Tibial nerve (tissue), 4 donors: ENCODE measurements around the gene PCBP1. TPM values are rescaled to one million over a fixed set of nuclear protein-coding genes. Genes with fewer than 3 reads are reported as not detected.
A peak's percentile ranks its signal among the peaks of the same experiment; 100 is the strongest.
"Not testable (repeated sequence)": the region's sequence is repeated elsewhere in the genome, so short reads cannot be mapped to it uniquely, and the experiment has no call there.

Source experiments
- DNase-seq, 2 donors: peaks; one replicate each; pipeline ENCODE4 v3.0.0-alpha.2; 2019; ENCODE audit warnings: low spot score in 2 of 2
- H3K27ac ChIP-seq, 4 donors: fragments of 200-600 bp; sonication (generic) in 3 of 4; one replicate each; pipeline ENCODE4 v1.5.1; 2017 to 2019; ENCODE audit warnings: mild to moderate bottlenecking in 1 of 4
- H3K27me3 ChIP-seq, 2 donors: fragments of 200-600 bp; sonication (generic) in 1 of 2; one replicate each; pipeline versions ENCODE4 v1.5.1 to v1.6.0; 2017 to 2019
- H3K36me3 ChIP-seq, 3 donors: fragments of 200-600 bp; sonication (generic); one replicate each; pipeline ENCODE4 v1.5.1; 2018 to 2019
- H3K4me1 ChIP-seq, 4 donors: fragments of 200-600 bp; sonication (generic) in 3 of 4; one replicate each; pipeline ENCODE4 v1.5.1; 2017 to 2019
- H3K4me3 ChIP-seq, 4 donors: fragments of 200-600 bp; sonication (generic) in 3 of 4; one replicate each; pipeline ENCODE4 v1.5.1; 2017 to 2019; ENCODE audit warnings: mild to moderate bottlenecking in 1 of 4, moderate library complexity in 1 of 4
- H3K9me3 ChIP-seq, 4 donors: fragments of 200-600 bp; sonication (generic) in 3 of 4; one replicate each; pipeline ENCODE4 v1.5.1; 2017 to 2019
- EP300 ChIP-seq, 2 donors: sonication (generic); formaldehyde crosslinking; IDR thresholded peaks; one replicate each; pipeline ENCODE4 v1.6.1; 2017; ENCODE audit warnings: antibody characterized with exemption in 2 of 2, mild to moderate bottlenecking in 1 of 2
- POLR2A ChIP-seq, 2 donors: fragments of 450-650 bp; IDR thresholded peaks; one replicate each; pipeline ENCODE4 v1.6.1; 2017; ENCODE audit warnings: antibody characterized with exemption in 2 of 2, mild to moderate bottlenecking in 2 of 2, moderate library complexity in 2 of 2
- WGBS, 2 donors: methylation state at CpG; one replicate each; pipeline ENCODE4 v1.1.5; 2018; 5-methylcytosine and 5-hydroxymethylcytosine counted together
- small RNA-seq: library from RNA; depleted of rRNA; stranded (forward); fragments of <200 nt; gene quantifications from one replicate; pipeline ENCODE3, GENCODE V24; 2016
- total RNA-seq, 4 donors: library from RNA; depleted of rRNA; stranded (reverse); fragments of >200 nt; gene quantifications; one replicate each; pipeline ENCODE4 v1.1.0, GENCODE V29; 2016
- TF ChIP-seq, protein P1 (sequence below), 5 experiments: fragments of 200-600 bp in 3 of 5; fragments of 450-650 bp in 2 of 5; sonication (generic) in 3 of 5; IDR thresholded peaks; one replicate each; pipeline ENCODE4 v1.5.1; 2016 to 2019; ENCODE audit warnings: antibody characterized with exemption in 5 of 5, mild to moderate bottlenecking in 3 of 5, moderate library complexity in 2 of 5

The PCBP1 gene
- total RNA-seq, 4 donors from 2014 or later = 157 to 203 (median 188) TPM

DNA sequence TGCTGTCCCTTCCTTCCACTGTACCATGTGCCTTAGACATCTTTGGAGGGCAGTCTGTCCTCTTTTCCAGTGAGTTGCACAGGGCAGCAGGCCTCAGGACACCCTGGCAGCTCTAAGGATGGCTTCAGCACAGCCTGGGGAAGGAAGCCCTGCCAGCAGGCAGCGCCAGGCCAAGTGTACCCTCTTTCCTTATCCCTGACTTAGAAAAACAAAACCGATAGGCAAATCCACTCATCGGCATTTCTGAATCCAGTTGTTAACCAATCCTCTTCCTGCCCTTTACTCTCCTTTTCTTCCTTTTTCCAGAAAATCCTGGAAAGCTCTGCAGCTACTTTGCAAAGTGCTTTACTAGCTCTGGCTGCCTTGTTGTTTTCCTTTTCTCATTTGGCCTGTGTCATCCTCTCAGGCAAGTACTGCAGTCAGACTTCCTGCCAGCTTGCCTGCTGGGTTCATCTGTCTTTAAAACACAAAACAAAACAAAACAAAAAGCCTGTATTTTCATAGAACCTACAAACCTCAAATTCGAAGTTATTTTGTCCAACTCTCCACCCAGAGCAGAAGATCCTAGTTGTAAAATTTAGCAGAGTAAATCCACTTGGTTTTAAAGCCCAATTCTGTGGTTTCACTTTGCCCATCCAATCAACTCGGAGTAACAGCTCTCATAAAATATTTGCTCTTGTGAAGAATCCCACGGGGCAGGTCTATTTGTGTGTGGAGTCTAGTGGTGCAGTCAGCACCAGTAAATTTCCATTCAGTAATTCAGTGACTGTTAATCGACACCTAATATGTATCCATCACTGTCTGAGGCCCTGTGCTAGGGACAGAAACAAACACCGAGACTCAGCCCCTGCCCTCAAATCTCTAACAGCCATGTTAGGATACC lies 45.2 kb downstream of the PCBP1 start:
- no peaks in the 10 kb centered on the region for H3K27me3 ChIP-seq
- 2 to 6% methylated on average over 8 of the region's 8 CpGs for WGBS, 2 donors
- peak overlapping the region; percentile 18 to 45 (median 33) for H3K4me3 ChIP-seq
- H3K9me3 ChIP-seq = no peaks in the 10 kb centered on the region
- TF ChIP-seq EP300 (IDR thresholded peaks at IDR 0.05) (peak in 1 of 2 donors; percentile 80), POLR2A (IDR thresholded peaks at IDR 0.05) (peak in 1 of 2 donors; percentile 37)
- TF ChIP-seq, protein P1, sequence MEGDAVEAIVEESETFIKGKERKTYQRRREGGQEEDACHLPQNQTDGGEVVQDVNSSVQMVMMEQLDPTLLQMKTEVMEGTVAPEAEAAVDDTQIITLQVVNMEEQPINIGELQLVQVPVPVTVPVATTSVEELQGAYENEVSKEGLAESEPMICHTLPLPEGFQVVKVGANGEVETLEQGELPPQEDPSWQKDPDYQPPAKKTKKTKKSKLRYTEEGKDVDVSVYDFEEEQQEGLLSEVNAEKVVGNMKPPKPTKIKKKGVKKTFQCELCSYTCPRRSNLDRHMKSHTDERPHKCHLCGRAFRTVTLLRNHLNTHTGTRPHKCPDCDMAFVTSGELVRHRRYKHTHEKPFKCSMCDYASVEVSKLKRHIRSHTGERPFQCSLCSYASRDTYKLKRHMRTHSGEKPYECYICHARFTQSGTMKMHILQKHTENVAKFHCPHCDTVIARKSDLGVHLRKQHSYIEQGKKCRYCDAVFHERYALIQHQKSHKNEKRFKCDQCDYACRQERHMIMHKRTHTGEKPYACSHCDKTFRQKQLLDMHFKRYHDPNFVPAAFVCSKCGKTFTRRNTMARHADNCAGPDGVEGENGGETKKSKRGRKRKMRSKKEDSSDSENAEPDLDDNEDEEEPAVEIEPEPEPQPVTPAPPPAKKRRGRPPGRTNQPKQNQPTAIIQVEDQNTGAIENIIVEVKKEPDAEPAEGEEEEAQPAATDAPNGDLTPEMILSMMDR (IDR thresholded peaks at IDR 0.05) = no peak
- H3K4me1 ChIP-seq = peaks cover 0 to 66% (median 35%) of the 10 kb centered on the region in 4 donors
- H3K36me3 ChIP-seq = no peaks in the 10 kb centered on the region
- peak in 1 of 2 donors; percentile 74 for DNase-seq
- peak overlapping the region; percentile 80 to 97 (median 85) for H3K27ac ChIP-seq

DNA sequence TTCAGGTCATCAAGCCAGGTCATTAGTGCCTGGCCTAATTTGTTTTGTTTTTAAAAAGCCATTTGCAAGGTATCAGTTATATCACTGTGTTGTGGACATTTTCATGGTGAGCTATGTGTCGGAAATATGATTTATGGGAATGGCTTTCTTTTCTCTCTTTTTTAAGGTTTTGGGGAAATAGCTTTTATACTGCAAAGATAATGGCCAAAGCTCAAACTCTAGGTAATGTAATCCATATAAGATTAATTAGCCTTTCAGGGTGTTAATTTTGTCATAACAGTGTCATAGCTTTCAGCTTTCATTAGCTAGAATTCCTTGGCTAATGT lies 45.8 kb downstream of the PCBP1 start:
- H3K4me3 ChIP-seq = peak overlapping the region in 3 of 4 donors; percentile 29 to 45 (median 37)
- WGBS, 2 donors = 59 to 67% methylated on average over 1 of the region's 1 CpG

DNA sequence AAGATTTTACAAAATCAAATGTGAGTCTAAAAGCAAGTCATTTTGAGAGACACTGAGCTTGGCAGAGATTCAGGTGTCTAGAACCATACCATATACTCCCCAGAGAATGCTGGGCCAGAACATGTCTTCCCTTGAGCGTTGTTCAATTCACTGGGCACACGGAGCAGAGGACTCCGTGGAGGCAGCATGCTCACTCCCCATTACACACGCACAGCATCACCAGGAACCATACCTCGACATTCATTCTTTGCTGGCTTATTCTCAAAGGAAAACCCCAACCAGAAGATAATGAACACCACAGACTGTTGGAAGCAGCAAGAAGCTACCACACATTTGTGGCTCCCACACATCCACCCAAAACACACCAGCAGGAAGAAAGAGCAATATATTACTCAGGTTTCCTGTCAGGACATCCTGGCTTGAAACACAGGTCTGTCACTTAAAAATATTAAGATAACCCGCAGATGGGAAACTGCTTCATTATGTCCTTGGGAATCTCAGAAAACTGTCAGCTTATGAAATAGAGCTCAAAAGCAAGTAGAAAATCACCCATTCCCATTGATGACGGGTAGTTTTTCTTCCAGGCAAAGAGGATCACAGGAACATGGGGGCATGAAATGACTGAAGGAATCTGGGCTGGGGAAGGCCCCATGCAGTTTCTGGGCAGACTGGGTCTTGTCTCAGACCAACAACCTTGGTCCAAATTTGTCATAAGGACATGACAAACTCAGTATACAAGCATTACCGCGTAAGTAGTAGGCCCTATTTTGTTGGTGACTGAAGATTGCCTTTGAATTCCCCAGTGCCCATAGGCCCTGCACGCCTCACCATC lies 46.4 kb downstream of the PCBP1 start:
- no peaks in the 10 kb centered on the region for H3K36me3 ChIP-seq
- DNase-seq = no peak
- H3K9me3 ChIP-seq = no peaks in the 10 kb centered on the region
- H3K27ac ChIP-seq = peak overlapping the region; percentile 80 to 97 (median 85)
- no peak for TF ChIP-seq EP300 (IDR thresholded peaks at IDR 0.05)
- TF ChIP-seq, protein P1 (IDR thresholded peaks at IDR 0.05) = no peak
- TF ChIP-seq POLR2A (IDR thresholded peaks at IDR 0.05) = no peak
- 75 to 85% methylated on average over 10 of the region's 10 CpGs for WGBS, 2 donors
- H3K4me1 ChIP-seq = peaks cover 0 to 58% (median 30%) of the 10 kb centered on the region in 4 donors
- H3K27me3 ChIP-seq = no peaks in the 10 kb centered on the region
- H3K4me3 ChIP-seq = no peak overlapping the region

More for the DNA sequence above, 45.8 kb downstream of the PCBP1 start:
- TF ChIP-seq, protein P1 (IDR thresholded peaks at IDR 0.05) = no peak
- TF ChIP-seq EP300 (IDR thresholded peaks at IDR 0.05) = no peak
- no peak for DNase-seq
- Histone ChIP-seq H3K27me3 (no peaks in the 10 kb centered on the region), H3K4me1 (peaks cover 0 to 60% (median 31%) of the 10 kb centered on the region in 4 donors), H3K27ac (peak overlapping the region; percentile 80 to 97 (median 85)), H3K9me3 (no peaks in the 10 kb centered on the region), H3K36me3 (no peaks in the 10 kb centered on the region)

DNA sequence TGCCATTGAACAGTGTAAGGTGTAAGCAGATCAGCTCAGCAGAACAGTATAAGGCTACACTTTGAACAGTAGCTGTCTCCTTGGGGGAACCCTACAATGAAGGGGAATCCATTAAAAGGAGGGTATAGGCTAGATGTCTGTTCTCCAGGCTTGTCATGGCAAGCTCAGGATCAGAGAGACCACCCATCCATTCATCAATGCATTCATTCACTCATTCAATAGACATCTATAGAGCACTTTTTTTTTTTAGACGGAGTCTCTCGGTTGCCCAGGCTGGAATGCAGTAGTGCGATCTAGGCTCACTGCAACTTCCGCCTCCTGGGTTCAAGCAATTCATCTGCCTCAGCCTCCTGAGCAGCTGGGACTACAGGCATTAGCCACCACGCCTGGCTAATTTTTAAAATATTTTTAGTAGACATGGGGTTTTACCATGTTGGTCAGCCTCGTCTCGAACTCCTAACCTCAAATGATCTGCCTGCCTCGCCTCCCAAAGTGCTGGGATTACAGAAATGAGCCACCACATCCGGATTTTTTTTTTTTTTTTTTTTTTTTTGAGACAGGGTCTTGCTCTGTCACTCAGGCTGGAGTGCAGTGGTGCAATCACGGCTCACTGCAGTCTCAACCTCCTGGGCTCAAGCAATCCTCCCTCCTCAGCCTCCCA lies 47.2 kb downstream of the PCBP1 start:
- DNase-seq, H3K4me3 ChIP-seq, H3K36me3 ChIP-seq, H3K9me3 ChIP-seq, H3K27me3 ChIP-seq: not testable (repeated sequence)
- WGBS, 2 donors = 89 to 91% methylated on average over 10 of the region's 10 CpGs
- Histone ChIP-seq H3K27ac (peak overlapping the region in 3 of 4 donors; percentile 82 to 97 (median 88)), H3K4me1 (peaks cover 0 to 58% (median 30%) of the 10 kb centered on the region in 4 donors)

Small RNA genes within 50 kb of the gene (small RNA-seq; reads per million reads assigned to genes)
- gene RN7SL470P = not detected

Other genes with a start within 250 kb of the PCBP1 start
- gene SNRNP27, start 193.5 kb upstream of the PCBP1 start, total RNA-seq = 100 to 1,000 TPM in 2 of 4 donors, 10 to 100 TPM in 2; 47.1 to 128 (median 92.7) TPM
- gene MXD1, start 172.4 kb upstream of the PCBP1 start, total RNA-seq = 10 to 100 TPM in 1 of 4 donors, 1 to 10 TPM in 3; 5.7 to 10.4 (median 7.6) TPM
- 10 to 100 TPM in 1 of 4 donors, 1 to 10 TPM in 3; 2.5 to 11.2 (median 5.1) TPM for gene ASPRV1, start 125.8 kb upstream of the PCBP1 start, total RNA-seq
- 10 to 100 TPM; 14.4 to 18.6 (median 16.1) TPM for gene C2orf42, start 103.5 kb downstream of the PCBP1 start, total RNA-seq
- gene TIA1, start 161.2 kb downstream of the PCBP1 start, total RNA-seq = 100 to 1,000 TPM in 2 of 4 donors, 10 to 100 TPM in 2; 74.1 to 141 (median 106) TPM
- gene PCYOX1, start 170.7 kb downstream of the PCBP1 start, total RNA-seq = 10 to 100 TPM; 22.8 to 62.7 (median 54.3) TPM
- 100 to 1,000 TPM in 2 of 4 donors, 10 to 100 TPM in 2; 47.7 to 129 (median 87.5) TPM for gene SNRPG, start 206.3 kb downstream of the PCBP1 start, total RNA-seq
- 10 to 100 TPM in 3 of 4 donors, 1 to 10 TPM in 1; 8.2 to 18.3 (median 13.5) TPM for gene FAM136A, start 214.6 kb downstream of the PCBP1 start, total RNA-seq